GM12892 (cell line): ENCODE data around the gene RNU6-9.

ENCODE experiments used
- DNase-seq: peaks from one replicate; pipeline ENCODE4 v3.0.0; 2011; ENCODE audit not compliant: insufficient read length
- FAIRE-seq: peaks from 2 replicates; lab custom pipeline; 2011; peaks lifted over from hg19 to GRCh38; lab: Jason Lieb, UNC
- POLR2A ChIP-seq: IDR thresholded peaks from 2 replicates; pipeline ENCODE4 v1.6.1; 2011; ENCODE audit warnings: low read depth, low read length, control low read depth
- POLR2AphosphoS5 ChIP-seq: IDR thresholded peaks from 2 replicates; pipeline ENCODE4 v1.6.1; 2011; ENCODE audit warnings: low read depth, low read length, control low read depth
- TAF1 ChIP-seq: IDR thresholded peaks from 2 replicates; pipeline ENCODE4 v1.6.1; 2011; ENCODE audit warnings: low read depth, mild to moderate bottlenecking, control low read depth, low read length, borderline replicate concordance

Gene RNU6-9

GRCh38 chr19:854549-854948 lies 38.7 kb upstream of the RNU6-9 start:
- FAIRE-seq (no peak), DNase-seq (no peak)
- TF ChIP-seq POLR2AphosphoS5 (no peak), POLR2A (no peak), TAF1 (no peak)

- FAIRE-seq (no peak), DNase-seq (no peak)
- TF ChIP-seq POLR2A (no peak), TAF1 (no peak), POLR2AphosphoS5 (no peak)
Observed at GRCh38 chr19:855142-855541, 38.1 kb upstream of the RNU6-9 start.

DNA sequence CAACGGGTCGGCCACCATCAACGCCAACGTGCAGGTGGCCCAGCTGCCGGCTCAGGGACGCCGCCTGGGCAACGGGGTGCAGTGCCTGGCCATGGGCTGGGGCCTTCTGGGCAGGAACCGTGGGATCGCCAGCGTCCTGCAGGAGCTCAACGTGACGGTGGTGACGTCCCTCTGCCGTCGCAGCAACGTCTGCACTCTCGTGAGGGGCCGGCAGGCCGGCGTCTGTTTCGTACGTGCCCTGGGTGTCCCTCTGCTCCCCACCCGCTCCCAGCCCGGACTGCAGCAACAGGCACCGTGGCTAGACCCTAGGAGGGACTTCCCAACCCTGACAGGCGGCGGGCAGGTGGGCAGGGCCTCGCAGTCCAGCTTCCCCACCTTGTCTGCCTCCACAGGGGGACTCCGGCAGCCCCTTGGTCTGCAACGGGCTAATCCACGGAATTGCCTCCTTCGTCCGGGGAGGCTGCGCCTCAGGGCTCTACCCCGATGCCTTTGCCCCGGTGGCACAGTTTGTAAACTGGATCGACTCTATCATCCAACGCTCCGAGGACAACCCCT lies 37.6 kb upstream of the RNU6-9 start:
- TF ChIP-seq TAF1: no peak
- no peak for TF ChIP-seq POLR2AphosphoS5
- TF ChIP-seq POLR2A: no peak
- FAIRE-seq (no peak), DNase-seq (no peak)

DNA sequence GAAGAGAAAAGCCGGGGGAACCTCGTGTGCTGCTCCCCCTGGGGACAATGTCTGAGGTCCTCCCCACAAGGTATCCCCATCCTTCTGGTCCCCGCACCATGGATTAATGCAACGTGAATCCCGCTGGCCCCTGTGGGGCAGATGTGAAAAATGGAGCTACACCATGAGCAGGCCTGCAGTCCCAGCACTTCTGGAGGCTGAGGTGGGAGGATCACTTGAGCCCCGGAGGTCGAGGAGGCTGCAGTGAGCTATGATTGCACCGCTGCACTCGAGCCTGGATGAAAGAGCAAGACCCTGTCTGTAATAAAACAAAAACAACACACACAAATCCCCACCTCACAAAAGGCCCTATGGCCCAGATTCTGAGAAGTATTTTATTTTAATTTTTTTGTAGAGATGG lies 35.0 kb upstream of the RNU6-9 start:
- FAIRE-seq: no peak
- no peak for DNase-seq

DNA sequence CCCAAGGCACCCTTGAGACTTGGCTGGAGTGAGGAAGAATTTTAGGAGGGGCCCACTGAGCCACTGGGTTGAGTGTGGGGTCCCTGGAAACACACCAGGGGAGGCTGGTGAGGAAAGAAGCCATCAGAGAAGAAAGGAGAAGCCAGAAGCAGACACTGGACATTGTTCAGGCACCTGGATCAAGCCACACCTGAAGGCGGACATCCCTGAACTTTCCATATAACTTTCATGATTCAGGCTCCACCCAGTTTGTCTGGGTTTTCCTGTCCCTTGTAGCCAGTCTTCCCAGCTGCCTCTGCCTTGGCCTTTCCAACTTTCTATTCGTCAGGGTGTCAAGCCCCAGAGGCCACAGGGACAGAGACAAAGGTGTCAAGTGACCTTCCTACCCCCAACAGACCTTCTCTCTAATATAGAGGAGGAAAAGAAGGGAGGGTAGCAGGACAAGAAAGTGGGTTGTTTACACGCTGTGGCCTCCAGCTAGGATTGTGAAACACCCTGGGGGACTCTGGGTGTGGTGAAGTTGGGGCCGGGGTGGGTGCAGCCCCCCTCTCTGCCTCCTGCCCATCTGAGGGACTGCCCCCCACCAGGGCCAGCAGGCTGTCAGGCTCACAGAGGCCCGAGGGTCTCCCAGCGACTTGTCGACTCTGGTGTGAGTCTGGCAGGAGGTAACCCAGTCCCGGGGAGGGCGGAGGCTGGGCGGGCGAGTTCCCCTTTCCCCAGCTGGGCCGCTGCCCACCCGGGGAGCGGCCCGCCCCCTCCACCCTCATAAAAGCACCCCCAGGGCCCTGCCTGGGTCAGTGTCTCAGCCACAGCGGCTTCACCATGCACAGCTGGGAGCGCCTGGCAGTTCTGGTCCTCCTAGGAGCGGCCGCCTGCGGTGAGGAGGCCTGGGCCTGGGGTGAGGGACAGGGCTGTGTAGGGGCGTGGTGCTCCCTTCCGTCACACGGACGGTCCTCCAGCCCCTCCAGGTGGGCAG lies 34.1 kb upstream of the RNU6-9 start, which contains the start of gene CFD:
TSS of gene CFD (plus strand) at position 797 of the 976 bp plus-strand sequence. CDS start at position 823, 26 bp downstream.
- FAIRE-seq (no peak), DNase-seq (no peak)
- TF ChIP-seq TAF1 (no peak), POLR2A (no peak), POLR2AphosphoS5 (no peak)

More for the DNA sequence above, 35.0 kb upstream of the RNU6-9 start:
- no peak for TF ChIP-seq POLR2A
- TF ChIP-seq POLR2AphosphoS5: no peak
- no peak for TF ChIP-seq TAF1

- DNase-seq (no peak), FAIRE-seq (no peak)
- TF ChIP-seq POLR2AphosphoS5 (no peak), POLR2A (no peak), TAF1 (no peak)
Observed at GRCh38 chr19:861141-861755, 32.0 kb upstream of the RNU6-9 start.

DNA sequence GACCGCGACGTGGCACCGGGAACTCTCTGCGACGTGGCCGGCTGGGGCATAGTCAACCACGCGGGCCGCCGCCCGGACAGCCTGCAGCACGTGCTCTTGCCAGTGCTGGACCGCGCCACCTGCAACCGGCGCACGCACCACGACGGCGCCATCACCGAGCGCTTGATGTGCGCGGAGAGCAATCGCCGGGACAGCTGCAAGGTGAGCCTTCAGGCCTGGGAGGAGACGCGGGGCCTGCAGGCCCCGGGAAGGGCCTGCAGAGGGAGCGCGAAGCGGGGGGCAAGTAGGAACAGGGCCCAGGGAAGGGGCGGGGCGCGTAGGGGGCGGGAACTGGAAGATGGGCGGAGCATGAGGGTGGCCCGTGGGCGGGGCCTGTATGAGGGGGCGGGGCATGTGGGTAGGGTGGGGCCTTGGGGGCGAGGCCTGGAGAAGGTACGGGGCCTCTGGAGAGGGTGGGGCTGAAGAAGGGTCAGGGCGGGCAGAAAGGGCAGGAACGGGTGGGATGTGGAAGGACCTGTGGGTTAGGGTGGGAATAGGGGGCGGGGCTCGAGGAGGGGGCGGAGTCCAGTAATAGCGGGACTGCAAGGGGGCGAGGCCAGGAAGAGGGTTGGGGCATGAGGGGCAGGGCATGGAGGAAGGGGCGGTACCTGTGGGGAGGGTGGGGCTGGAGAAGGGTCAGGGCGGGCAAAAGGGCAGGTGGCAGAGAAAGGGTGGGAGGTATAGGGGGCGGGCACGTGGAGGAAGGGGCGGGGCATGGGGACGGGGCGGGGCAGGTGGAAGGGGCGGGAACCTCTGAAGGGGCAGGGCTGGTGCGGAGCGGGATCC lies 31.3 kb upstream of the RNU6-9 start:
- FAIRE-seq (peak; percentile 60), DNase-seq (peak; percentile 82)
- TF ChIP-seq POLR2A (no peak), TAF1 (no peak), POLR2AphosphoS5 (no peak)

GRCh38 chr19:862581-863314 lies 30.5 kb upstream of the RNU6-9 start:
- FAIRE-seq (peak; percentile 84), DNase-seq (peak; percentile 78)
- TF ChIP-seq TAF1 (no peak), POLR2AphosphoS5 (no peak), POLR2A (no peak)

DNA sequence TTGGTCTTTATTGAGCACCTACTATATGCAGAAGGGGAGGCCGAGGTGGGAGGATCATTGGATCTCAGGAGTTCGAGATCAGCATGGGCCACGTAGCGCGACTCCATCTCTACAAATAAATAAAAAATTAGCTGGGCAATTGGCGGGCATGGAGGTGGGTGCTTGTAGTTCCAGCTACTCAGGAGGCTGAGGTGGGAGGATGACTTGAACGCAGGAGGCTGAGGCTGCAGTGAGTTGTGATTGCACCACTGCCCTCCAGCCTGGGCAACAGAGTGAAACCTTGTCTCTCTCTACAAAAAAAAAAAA lies 30.0 kb upstream of the RNU6-9 start:
- FAIRE-seq (no peak), DNase-seq (no peak)
- TF ChIP-seq POLR2A: no peak
- TF ChIP-seq POLR2AphosphoS5: no peak
- TF ChIP-seq TAF1: no peak

DNA sequence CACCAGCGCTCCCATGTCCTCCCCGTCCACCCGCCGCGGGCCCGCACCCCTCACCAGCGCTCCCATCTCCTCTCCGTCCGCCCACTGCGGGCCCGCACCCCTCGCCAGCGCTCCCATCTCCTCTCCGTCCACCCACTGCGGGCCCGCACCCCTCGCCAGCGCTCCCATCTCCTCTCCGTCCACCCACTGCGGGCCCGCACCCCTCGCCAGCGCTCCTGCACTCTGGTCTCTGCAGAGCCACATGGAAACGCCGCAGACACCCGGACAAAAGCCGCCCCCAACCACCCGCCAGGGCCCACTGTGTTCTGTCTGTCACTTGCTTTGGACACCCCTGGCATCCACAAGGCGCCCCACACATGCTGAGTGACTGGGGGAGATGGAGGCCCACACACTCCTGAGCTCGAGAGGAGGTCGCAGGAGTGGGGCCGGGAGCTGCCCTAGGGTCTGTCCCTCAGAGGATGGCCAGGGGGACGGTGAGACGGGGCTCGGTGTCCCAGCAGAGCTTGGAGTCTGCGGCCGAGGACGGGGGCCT lies 26.4 kb upstream of the RNU6-9 start:
- FAIRE-seq (no peak), DNase-seq (no peak)
- TF ChIP-seq POLR2A: no peak
- TF ChIP-seq POLR2AphosphoS5: no peak
- TF ChIP-seq TAF1: no peak

DNA sequence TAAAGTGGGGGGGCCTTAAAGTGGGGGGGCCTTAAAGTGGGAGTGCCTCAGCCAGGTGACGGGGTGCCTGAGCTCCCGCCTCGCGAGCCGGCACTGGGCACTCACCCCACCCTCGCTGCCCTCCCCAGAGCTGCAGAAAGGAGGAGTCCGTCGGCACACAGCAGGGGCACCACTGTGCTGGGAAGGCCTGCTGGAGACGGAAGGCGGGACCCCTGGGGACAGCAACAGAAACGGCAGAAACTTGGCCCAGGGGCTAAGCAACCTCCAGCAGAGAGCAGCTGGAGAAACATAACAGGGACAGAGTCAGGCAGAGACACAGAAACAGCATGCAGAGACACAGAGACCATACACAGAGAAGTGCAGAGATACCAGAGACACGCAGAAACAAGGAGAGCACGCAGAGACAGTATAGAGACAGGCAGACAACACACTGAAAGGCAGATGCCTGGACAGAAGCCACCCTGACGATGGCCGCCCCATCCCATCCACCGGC lies 25.9 kb upstream of the RNU6-9 start:
- TF ChIP-seq TAF1 (no peak), POLR2AphosphoS5 (no peak), POLR2A (no peak)
- FAIRE-seq (no peak), DNase-seq (no peak)
